Peyer's patch (tissue), 4 donors: ENCODE results near the gene TMC3.

Experiments used
- CTCF ChIP-seq, 6 experiments: fragments of 450-650 bp in 4 of 6; fragments of 200-600 bp in 2 of 6; sonication (generic) in 1 of 6; IDR thresholded peaks; one replicate each; pipeline ENCODE4 v1.5.1; 2017 to 2019; ENCODE audit warnings: antibody characterized with exemption in 6 of 6, mild to moderate bottlenecking in 3 of 6, moderate library complexity in 1 of 6
- POLR2A ChIP-seq, 2 donors: fragments of 450-650 bp; IDR thresholded peaks; one replicate each; pipeline ENCODE4 v1.5.1; 2017; ENCODE audit warnings: antibody characterized with exemption in 2 of 2, mild to moderate bottlenecking in 2 of 2, moderate library complexity in 2 of 2

- TF ChIP-seq CTCF (IDR thresholded peaks at IDR 0.05) (no peak), POLR2A (IDR thresholded peaks at IDR 0.05) (no peak)
Observed at GRCh38 chr15:81347910-81348309, 26.1 kb downstream of the TMC3 start.
